GM19397 (cell line): Measurements from ENCODE around the gene MTHFD2L.
A peak's percentile ranks its signal among the peaks of the same experiment; 100 is the strongest.
"Not testable (repeated sequence)": the region's sequence is repeated elsewhere in the genome, so short reads cannot be mapped to it uniquely, and the experiment has no call there.

Source experiments
- ATAC-seq: cut with Tn5 transposase; IDR thresholded peaks from one replicate; pipeline ENCODE4 v1.9.1; 2021; ENCODE audit warnings: mild to moderate bottlenecking, moderate library complexity; ENCODE audit not compliant: unreplicated experiment

Gene MTHFD2L

GRCh38 chr4:74157561-74158465, at the start of gene MTHFD2L:
MTHFD2L (plus strand) TSS chr4:74158118; CDS start chr4:74158139, 21 bp downstream.
- peak; percentile 98 for ATAC-seq

GRCh38 chr4:74108457-74109115, 49.3 kb upstream of the MTHFD2L start:
- ATAC-seq: no peak

DNA sequence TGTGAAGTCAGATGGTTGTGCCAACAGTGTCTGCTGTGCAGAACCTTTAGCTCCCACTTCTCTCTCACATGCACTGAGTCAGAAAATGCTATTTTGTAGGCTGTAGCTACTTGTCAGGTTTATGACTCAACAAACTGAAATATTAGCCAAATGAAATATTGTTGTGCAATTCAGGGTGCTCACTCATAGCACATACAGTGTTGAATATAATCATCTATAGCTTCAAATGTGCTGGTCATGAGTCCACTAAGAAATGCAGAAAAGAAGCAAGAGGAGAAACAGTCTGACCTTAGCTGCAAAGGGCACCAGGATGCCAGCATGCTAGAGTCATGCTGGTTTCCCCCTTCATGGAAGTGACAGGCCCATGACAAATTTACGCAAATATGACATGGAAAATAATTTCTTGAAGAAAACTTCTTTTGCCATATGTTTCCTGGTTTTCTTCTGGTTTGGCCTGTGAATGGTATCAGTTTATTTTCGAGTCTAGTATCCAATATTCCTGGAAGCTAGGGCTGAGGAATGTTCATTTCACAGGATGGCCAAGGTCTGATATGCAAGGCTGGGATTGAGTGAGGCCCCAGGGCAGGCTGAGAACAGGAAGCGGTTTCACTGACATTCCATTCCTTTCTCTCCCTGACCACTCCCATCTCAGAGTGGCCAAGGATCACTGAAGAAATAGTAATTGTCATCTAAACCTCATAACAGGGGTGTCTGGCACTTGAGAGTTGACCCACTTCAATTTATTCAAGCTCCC, 48.6 kb upstream of the MTHFD2L start:
- no peak for ATAC-seq

GRCh38 chr4:74109870-74110605, 47.9 kb upstream of the MTHFD2L start:
- no peak for ATAC-seq

DNA sequence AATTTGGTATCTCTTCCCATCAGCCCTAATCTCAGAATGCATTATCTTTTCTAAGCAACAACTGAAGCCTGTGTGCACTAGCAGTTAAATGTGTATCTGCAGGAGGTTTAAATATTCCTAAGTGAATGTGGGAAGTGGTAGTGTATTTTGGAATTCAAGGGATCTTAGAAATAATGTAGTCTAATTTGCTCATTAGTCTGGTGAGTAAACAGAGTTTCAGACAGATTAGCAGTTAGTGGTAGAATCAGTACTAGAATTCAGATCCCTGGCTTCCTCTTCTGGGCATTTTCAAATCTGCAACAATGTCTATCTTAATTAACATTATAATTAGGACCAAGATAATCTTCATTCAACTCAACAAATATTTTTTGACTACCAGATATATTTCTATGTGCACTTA, 47.2 kb upstream of the MTHFD2L start:
- ATAC-seq: no peak

DNA sequence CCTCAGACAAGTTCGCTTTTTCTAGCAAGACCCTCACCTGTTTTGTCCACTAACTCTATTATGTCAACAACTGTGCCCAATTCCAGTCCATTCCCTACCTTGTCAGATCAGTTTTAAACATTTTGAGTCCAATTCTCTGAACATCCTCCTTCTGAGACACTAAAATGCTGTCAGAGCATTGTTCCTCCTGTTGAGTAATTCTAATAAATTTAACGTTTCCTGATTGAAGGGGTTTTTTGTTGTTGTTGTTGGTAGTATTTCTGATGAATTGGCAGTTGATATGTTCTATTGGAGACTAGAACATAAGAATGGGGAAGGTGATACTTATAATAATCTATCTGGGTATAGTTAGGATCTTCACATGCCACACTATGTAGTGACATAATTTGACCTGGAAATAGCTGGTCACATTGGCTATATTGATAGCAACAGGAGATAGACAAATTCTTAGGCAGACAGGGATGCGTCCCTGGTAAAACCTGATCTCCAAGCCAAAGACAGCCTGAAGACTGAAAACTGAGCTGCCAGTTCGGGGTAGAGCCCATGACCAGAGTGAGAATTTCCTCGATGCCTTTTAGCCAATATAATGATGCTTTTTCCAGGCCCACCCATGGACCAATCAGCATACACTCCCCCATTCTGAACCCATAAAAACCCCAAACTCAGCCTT, 46.5 kb upstream of the MTHFD2L start:
- ATAC-seq: no peak

DNA sequence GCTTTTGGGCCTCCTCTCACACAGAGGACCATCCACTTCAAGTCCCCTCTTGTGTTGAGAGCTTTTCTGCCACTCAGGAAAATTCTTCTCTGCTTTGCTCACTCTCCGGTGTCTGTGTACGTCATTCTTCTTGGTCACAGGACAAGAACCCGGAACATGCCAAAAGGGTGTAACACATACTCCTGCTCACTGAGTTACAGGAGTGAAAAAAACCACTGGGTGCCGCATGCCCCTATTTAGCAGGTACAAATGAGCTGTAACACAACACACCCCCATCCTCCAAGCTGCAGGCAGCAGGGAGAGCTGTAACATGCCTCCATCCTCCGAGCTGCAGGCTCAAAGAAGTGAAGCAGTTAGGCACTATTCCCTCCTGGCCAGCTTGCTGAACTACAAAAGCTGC, 45.9 kb upstream of the MTHFD2L start:
- no peak for ATAC-seq

GRCh38 chr4:74112399-74113105, 45.4 kb upstream of the MTHFD2L start:
- no peak for ATAC-seq

DNA sequence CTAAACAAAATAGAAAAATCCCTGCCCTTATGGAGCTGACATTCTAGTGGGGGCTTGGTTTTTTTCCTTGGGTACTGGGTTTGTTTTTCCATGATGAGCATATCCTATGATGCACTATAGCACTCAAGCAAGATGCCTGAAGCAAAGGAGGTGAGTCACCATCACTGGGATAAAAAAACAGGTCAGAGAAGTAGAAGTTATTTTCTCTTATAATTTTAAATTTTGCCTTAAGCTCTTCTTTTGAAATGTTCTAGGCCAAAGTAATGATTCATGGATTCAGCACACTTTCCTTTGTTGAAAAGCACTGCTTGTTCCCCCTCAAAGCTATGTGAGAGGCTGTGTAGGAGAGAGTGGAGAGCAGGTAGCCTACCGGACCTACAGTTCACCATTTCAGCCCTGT, 43.7 kb upstream of the MTHFD2L start:
- no peak for ATAC-seq

DNA sequence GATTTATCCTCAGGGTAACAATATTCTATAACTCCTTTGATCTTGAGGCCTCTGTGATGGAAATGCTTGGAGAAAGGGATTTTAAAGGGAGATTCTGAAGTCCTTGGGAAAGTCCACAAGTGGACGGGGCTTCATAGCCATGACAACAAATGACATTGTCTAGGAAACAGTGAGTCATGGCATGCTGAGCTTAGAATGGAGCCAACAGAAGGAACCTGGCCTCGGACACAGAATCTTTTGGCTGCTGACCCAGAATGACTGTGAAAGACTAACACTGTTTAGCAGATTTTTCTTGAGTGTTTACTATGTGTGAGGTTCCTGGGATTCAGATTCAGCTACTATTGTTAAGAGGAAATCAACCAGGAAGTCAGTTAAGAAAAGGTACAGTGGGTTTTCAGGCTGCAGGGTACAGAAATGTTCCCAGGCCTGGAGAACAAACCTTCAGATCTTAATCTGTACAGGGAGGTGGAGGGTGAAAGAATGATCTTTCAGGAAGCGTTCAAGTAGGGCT, 40.8 kb upstream of the MTHFD2L start:
- ATAC-seq: no peak

- no peak for ATAC-seq
These were observed 39.1 kb upstream of the MTHFD2L start for GRCh38 chr4:74118600-74119338.

DNA sequence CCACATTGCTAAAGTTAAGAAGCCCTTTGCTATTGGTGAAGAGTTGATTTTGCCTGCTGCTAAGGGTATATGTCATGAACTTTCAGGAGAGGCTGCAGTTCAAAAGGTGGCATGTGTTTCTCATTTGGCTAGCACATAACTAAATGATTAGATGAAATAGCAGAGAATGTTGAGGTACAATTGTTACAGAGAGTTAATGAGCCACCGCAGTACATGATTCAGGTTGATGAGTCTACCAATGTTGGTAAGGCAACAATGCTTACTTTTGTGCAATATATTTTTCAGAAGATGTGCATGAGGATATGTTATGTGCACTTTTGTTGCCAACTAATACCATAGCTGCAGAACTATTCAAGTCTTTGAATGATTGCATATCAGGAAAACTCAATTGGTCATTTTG, 37.8 kb upstream of the MTHFD2L start:
- ATAC-seq: no peak

GRCh38 chr4:74121643-74122579, 36.0 kb upstream of the MTHFD2L start:
- no peak for ATAC-seq

DNA sequence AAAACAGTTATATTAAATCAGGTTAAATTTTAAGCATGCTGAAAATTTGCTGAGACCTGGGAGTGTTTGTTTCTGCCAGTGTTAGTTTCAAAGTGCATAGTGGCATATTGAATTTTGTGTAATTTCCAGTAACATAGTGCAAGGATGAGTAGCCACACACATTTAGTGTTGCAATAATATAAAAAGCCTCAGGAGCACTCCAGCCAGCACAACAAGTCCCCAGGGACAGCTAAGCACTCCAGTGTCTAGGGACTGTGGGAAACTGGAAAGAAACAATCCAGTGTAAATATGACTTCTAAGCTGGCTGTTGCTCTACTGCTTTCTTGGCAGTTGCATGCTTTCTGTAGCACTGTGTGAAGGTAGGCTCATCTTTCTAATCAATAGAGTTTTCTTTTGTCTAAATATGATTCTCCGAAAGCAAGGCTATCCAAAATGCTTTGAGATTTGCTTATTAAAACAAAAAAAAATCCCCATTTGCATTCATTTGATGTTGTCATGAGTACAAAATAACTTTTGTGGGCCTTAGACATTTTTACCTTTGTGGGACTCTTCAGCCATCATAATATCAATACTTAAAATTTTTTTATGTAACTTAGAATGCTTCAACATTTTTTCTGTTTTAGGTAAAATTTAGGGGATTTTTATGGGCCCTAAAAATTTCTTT, 34.7 kb upstream of the MTHFD2L start:
- no peak for ATAC-seq

GRCh38 chr4:74125029-74125428, 32.9 kb upstream of the MTHFD2L start:
- no peak for ATAC-seq

DNA sequence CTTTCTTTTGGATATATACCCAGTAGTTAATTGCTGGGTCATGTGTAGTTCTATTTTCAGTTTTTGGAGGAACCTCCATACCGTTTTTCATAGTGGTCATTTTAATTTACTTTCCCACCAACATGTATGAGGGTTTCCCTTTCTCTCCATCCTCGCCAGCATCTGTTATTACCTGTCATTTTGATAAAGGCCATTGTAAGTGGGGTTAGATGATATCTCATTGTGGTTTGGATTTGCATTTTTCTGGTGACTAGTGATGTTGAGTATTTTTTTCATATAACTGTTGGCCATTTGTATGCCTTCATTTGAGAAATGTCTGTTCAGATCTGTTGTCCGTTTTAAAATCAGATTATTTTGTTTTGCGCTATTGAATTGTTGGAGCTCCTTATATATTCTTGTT, 30.2 kb upstream of the MTHFD2L start:
- ATAC-seq: no peak

GRCh38 chr4:74130843-74131242, 27.1 kb upstream of the MTHFD2L start:
- ATAC-seq: not testable (repeated sequence)
